Neural cell (in vitro differentiated cells): ENCODE results near the gene CSRNP2. TPM values are rescaled to one million over a fixed set of nuclear protein-coding genes. Genes with fewer than 3 reads are reported as not detected.

Experiments used
- H2AFZ ChIP-seq: fragments of 200-600, 300-800 bp; sonication (generic), shearing (Covaris generic); 2 replicates; pipeline ENCODE4 v1.6.0; 2014; ENCODE audit warnings: low read depth, mild to moderate bottlenecking, antibody characterized with exemption, low read length, moderate library complexity
- H3F3A ChIP-seq: fragments of 200-600 bp; shearing (Covaris generic); 2 replicates; pipeline ENCODE4 v1.6.1; 2016; ENCODE audit warnings: mild to moderate bottlenecking, moderate library complexity, mixed read lengths, antibody characterized with exemption, low read length; ENCODE audit not compliant: insufficient read depth, poor library complexity, severe bottlenecking
- H3K27ac ChIP-seq: fragments of 200-600, 300-800 bp; sonication (generic), shearing (Covaris generic); 2 replicates; pipeline ENCODE4 v1.5.1; 2014; ENCODE audit warnings: mild to moderate bottlenecking, low read length, moderate library complexity
- H3K27me3 ChIP-seq: fragments of 300-800, 200-600 bp; sonication (generic), shearing (Covaris generic); 2 replicates; pipeline ENCODE4 v1.6.0; 2014; ENCODE audit warnings: mild to moderate bottlenecking, low read depth, low read length, moderate library complexity; ENCODE audit not compliant: insufficient read depth
- H3K36me3 ChIP-seq: fragments of 300-800, 200-600 bp; sonication (generic), shearing (Covaris generic); 2 replicates; pipeline ENCODE4 v1.5.1; 2014; ENCODE audit warnings: mild to moderate bottlenecking, antibody characterized with exemption, low read length, moderate library complexity; ENCODE audit not compliant: insufficient read depth
- H3K4me2 ChIP-seq: fragments of 300-800, 200-600 bp; sonication (generic), shearing (Covaris generic); 2 replicates; pipeline ENCODE4 v1.6.0; 2014; ENCODE audit warnings: mild to moderate bottlenecking, low read length
- H3K4me3 ChIP-seq: fragments of 300-800, 200-600 bp; sonication (generic), shearing (Covaris generic); 2 replicates; pipeline ENCODE4 v1.5.1; 2014; ENCODE audit warnings: mild to moderate bottlenecking, low read length, moderate library complexity
- H3K79me2 ChIP-seq: fragments of 200-600 bp; shearing (Covaris generic); replicated peaks from 2 replicates; pipeline ENCODE4 v1.6.0; 2014; ENCODE audit warnings: mild to moderate bottlenecking, low read length, moderate library complexity; ENCODE audit not compliant: insufficient read depth
- H3K9ac ChIP-seq: fragments of 300-800, 200-600 bp; sonication (generic), shearing (Covaris generic); 2 replicates; pipeline ENCODE4 v1.6.1; 2016; ENCODE audit warnings: mild to moderate bottlenecking, low read length, mixed read lengths
- H3K9me2 ChIP-seq: fragments of 200-600 bp; shearing (Covaris generic); 2 replicates; pipeline ENCODE4 v1.6.1; 2016; ENCODE audit warnings: mild to moderate bottlenecking, low read length, mixed read lengths; ENCODE audit not compliant: insufficient read depth
- H3K9me3 ChIP-seq: fragments of 200-600, 300-800 bp; sonication (generic), shearing (Covaris generic); 2 replicates; pipeline ENCODE4 v1.6.1; 2016; ENCODE audit warnings: mild to moderate bottlenecking, mixed run types, low read length, moderate library complexity, mixed read lengths
- H4K20me1 ChIP-seq: fragments of 200-600 bp; shearing (Covaris generic); 2 replicates; pipeline ENCODE4 v1.6.1; 2016; ENCODE audit warnings: mild to moderate bottlenecking, mixed run types; ENCODE audit not compliant: insufficient read depth
- EP300 ChIP-seq: fragments of 450-650 bp; conservative IDR thresholded peaks from 2 replicates; pipeline ENCODE4 v1.6.1; 2014; ENCODE audit warnings: antibody characterized with exemption, mild to moderate bottlenecking, moderate library complexity; ENCODE audit not compliant: poor library complexity, severe bottlenecking
- EZH2 ChIP-seq: fragments of 200-600, 300-800 bp; shearing (Covaris generic), sonication (generic); IDR thresholded peaks from 2 replicates; pipeline ENCODE4 v1.6.1; 2014; ENCODE audit warnings: antibody characterized with exemption, low read length, borderline replicate concordance, mild to moderate bottlenecking; ENCODE audit not compliant: insufficient read depth, poor library complexity, severe bottlenecking
- MXI1 ChIP-seq: fragments of 450-650 bp; conservative IDR thresholded peaks from 2 replicates; pipeline ENCODE4 v1.6.1; 2014; ENCODE audit warnings: antibody characterized with exemption, mild to moderate bottlenecking; ENCODE audit not compliant: poor library complexity, severe bottlenecking
- POLR2AphosphoS5 ChIP-seq: IDR thresholded peaks from 2 replicates; pipeline ENCODE4 v1.6.1; 2012
- RAD21 ChIP-seq: fragments of 450-650 bp; conservative IDR thresholded peaks from 2 replicates; pipeline ENCODE4 v1.6.1; 2014; ENCODE audit warnings: antibody characterized with exemption, mild to moderate bottlenecking, moderate library complexity
- SMC3 ChIP-seq: fragments of 450-650 bp; conservative IDR thresholded peaks from 2 replicates; pipeline ENCODE4 v1.6.1; 2014; ENCODE audit warnings: antibody characterized with exemption, mild to moderate bottlenecking, moderate library complexity; ENCODE audit not compliant: poor library complexity
- TAF1 ChIP-seq: IDR thresholded peaks from 2 replicates; pipeline ENCODE4 v1.6.1; 2012; ENCODE audit warnings: low read depth
- polyA plus RNA-seq: library from polyadenylated mRNA; depleted of rRNA; stranded (reverse); fragments of >200 nt; gene quantifications from 2 replicates; pipeline ENCODE4 v1.2.3, GENCODE V29; 2014
- TF ChIP-seq, protein P1 (sequence below): fragments of 450-650 bp; IDR thresholded peaks from 2 replicates; pipeline ENCODE4 v1.5.1; 2014; ENCODE audit warnings: antibody characterized with exemption, mild to moderate bottlenecking, moderate library complexity; ENCODE audit not compliant: poor library complexity, severe bottlenecking
- TF ChIP-seq, protein P2 (sequence below): IDR thresholded peaks from 2 replicates; pipeline ENCODE4 v1.6.1; 2012; ENCODE audit warnings: borderline replicate concordance

Gene CSRNP2
- polyA plus RNA-seq, 1 donor from 2014 or later = 114 TPM

- Histone ChIP-seq H2AFZ (peak overlapping the region; percentile 51), H3K27ac (peak overlapping the region; percentile 86), H3K4me3 (peak overlapping the region; percentile 71), H3K9ac (peak overlapping the region; percentile 77), H3K79me2 (peaks cover 5% of the 10 kb centered on the region), H3K4me2 (peak overlapping the region; percentile 66), H3K36me3 (no peaks in the 10 kb centered on the region), H3K9me3 (no peaks in the 10 kb centered on the region), H3K9me2 (no peaks in the 10 kb centered on the region), H3K27me3 (no peaks in the 10 kb centered on the region), H3F3A (no peaks in the 10 kb centered on the region), H4K20me1 (no peaks in the 10 kb centered on the region)
- TF ChIP-seq, protein P1, sequence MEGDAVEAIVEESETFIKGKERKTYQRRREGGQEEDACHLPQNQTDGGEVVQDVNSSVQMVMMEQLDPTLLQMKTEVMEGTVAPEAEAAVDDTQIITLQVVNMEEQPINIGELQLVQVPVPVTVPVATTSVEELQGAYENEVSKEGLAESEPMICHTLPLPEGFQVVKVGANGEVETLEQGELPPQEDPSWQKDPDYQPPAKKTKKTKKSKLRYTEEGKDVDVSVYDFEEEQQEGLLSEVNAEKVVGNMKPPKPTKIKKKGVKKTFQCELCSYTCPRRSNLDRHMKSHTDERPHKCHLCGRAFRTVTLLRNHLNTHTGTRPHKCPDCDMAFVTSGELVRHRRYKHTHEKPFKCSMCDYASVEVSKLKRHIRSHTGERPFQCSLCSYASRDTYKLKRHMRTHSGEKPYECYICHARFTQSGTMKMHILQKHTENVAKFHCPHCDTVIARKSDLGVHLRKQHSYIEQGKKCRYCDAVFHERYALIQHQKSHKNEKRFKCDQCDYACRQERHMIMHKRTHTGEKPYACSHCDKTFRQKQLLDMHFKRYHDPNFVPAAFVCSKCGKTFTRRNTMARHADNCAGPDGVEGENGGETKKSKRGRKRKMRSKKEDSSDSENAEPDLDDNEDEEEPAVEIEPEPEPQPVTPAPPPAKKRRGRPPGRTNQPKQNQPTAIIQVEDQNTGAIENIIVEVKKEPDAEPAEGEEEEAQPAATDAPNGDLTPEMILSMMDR = no peak
- no peak for TF ChIP-seq POLR2AphosphoS5
Measured at GRCh38 chr12:51048661-51049251, 34.6 kb downstream of the CSRNP2 start.

- Histone ChIP-seq H3F3A (no peaks in the 10 kb centered on the region), H3K4me3 (peak within 1 kb of the TSS; percentile 71), H3K27me3 (no peaks in the 10 kb centered on the region), H3K9me2 (no peaks in the 10 kb centered on the region), H3K79me2 (peaks cover 5% of the 10 kb centered on the region), H3K4me2 (peak within 1 kb of the TSS; percentile 66), H3K27ac (peak within 1 kb of the TSS; percentile 86), H3K9me3 (no peaks in the 10 kb centered on the region), H4K20me1 (no peaks in the 10 kb centered on the region), H3K36me3 (no peaks in the 10 kb centered on the region), H2AFZ (peak within 1 kb of the TSS; percentile 51), H3K9ac (peak within 1 kb of the TSS; percentile 77)
- peak; percentile 85 for TF ChIP-seq POLR2AphosphoS5
- TF ChIP-seq, protein P1 = peak; percentile 98
- TF ChIP-seq RAD21 = peak; percentile 77
- TF ChIP-seq MXI1 = peak; percentile 81
- TF ChIP-seq, protein P2, sequence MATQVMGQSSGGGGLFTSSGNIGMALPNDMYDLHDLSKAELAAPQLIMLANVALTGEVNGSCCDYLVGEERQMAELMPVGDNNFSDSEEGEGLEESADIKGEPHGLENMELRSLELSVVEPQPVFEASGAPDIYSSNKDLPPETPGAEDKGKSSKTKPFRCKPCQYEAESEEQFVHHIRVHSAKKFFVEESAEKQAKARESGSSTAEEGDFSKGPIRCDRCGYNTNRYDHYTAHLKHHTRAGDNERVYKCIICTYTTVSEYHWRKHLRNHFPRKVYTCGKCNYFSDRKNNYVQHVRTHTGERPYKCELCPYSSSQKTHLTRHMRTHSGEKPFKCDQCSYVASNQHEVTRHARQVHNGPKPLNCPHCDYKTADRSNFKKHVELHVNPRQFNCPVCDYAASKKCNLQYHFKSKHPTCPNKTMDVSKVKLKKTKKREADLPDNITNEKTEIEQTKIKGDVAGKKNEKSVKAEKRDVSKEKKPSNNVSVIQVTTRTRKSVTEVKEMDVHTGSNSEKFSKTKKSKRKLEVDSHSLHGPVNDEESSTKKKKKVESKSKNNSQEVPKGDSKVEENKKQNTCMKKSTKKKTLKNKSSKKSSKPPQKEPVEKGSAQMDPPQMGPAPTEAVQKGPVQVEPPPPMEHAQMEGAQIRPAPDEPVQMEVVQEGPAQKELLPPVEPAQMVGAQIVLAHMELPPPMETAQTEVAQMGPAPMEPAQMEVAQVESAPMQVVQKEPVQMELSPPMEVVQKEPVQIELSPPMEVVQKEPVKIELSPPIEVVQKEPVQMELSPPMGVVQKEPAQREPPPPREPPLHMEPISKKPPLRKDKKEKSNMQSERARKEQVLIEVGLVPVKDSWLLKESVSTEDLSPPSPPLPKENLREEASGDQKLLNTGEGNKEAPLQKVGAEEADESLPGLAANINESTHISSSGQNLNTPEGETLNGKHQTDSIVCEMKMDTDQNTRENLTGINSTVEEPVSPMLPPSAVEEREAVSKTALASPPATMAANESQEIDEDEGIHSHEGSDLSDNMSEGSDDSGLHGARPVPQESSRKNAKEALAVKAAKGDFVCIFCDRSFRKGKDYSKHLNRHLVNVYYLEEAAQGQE = peak; percentile 74
- TF ChIP-seq TAF1 = peak; percentile 75
- TF ChIP-seq SMC3 = peak; percentile 79
- TF ChIP-seq EP300 = peak; percentile 54
- TF ChIP-seq EZH2 = no peak
Measured at GRCh38 chr12:51047655-51048540, 35.5 kb downstream of the CSRNP2 start, which contains the start of gene LETMD1. Gene LETMD1, plus strand, starts transcription at chr12:51048327. Its CDS starts 30 bp downstream, at chr12:51048357.
